Upper lobe of right lung (tissue), 1 donor: Measurements from ENCODE around the gene BCAS3. TPM values are rescaled to one million over a fixed set of nuclear protein-coding genes. Genes with fewer than 3 reads are reported as not detected.

ENCODE experiments used
- ATAC-seq: fragments of 200-7000 bp; cut with Tn5 transposase; one replicate; pipeline ENCODE4 v1.9.1; 2020; ENCODE audit warnings: mild to moderate bottlenecking, moderate library complexity
- DNase-seq: peaks from one replicate; pipeline ENCODE4 v3.0.0-alpha.2; 2020
- H3K27ac ChIP-seq: fragments of 200-600 bp; one replicate; pipeline ENCODE4 v1.8.0; 2022
- H3K27me3 ChIP-seq: fragments of 200-600 bp; one replicate; pipeline ENCODE4 v1.8.0; 2022; ENCODE audit warnings: mild to moderate bottlenecking
- H3K36me3 ChIP-seq: fragments of 200-600 bp; one replicate; pipeline ENCODE4 v1.8.0; 2022
- H3K4me1 ChIP-seq: fragments of 200-600 bp; one replicate; pipeline ENCODE4 v1.8.0; 2022
- H3K4me3 ChIP-seq: fragments of 200-600 bp; one replicate; pipeline ENCODE4 v1.8.0; 2022; ENCODE audit warnings: mild to moderate bottlenecking
- H3K9me3 ChIP-seq: fragments of 200-600 bp; one replicate; pipeline ENCODE4 v1.8.0; 2022
- intact Hi-C: fragments of 100-400 bp; cut with DNase I; formaldehyde crosslinking; loops from one replicate; pipeline ENCODE4 v1.11.0; 2022
- total RNA-seq: library from RNA; stranded (reverse); fragmentation: NEBNext Ultra II Directional; extraction: Animal tissue kit (Norgen Biotek cat#: 25700); gene quantifications from one replicate; pipeline ENCODE4 v1.2.1, GENCODE V29; 2021
- TF ChIP-seq, protein P1 (sequence below): fragments of 200-600 bp; IDR thresholded peaks from one replicate; pipeline ENCODE4 v1.8.0; 2022; ENCODE audit warnings: antibody characterized with exemption
- donor health status: DM: no; HTN: yes; CAD: no; lungs with severe emphysema.

Gene BCAS3
- total RNA-seq, 1 donor from 2014 or later = 23.5 TPM

DNA sequence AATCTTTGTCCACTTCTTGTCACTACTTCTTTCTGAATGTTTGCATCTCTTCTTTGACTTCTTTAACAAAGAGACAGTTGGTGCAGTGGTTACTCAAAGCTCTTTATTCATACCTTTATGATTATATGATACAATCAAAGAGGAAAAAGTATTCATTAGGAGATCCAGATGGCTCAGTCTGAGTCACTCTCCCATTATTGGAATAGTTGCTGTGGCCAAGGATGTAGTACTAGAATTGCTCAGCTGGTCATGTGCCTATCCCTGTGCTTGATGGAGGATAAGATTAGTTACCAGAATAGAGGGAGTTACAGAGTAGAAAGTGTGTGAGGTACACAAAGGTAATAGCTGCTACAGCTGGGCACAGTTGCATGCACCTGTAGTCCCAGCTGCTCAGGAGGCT lies 18.3 kb downstream of the BCAS3 start:
- H3K36me3 ChIP-seq = peaks cover 23% of the 10 kb centered on the region
- intact Hi-C loops = no loop called here
- H3K9me3 ChIP-seq = no peaks in the 10 kb centered on the region
- H3K4me1 ChIP-seq = no peaks in the 10 kb centered on the region
- ATAC-seq (no peak), DNase-seq (no peak)
- H3K27ac ChIP-seq = no peak overlapping the region
- H3K4me3 ChIP-seq = no peak overlapping the region
- no peaks in the 10 kb centered on the region for H3K27me3 ChIP-seq
- TF ChIP-seq, protein P1, sequence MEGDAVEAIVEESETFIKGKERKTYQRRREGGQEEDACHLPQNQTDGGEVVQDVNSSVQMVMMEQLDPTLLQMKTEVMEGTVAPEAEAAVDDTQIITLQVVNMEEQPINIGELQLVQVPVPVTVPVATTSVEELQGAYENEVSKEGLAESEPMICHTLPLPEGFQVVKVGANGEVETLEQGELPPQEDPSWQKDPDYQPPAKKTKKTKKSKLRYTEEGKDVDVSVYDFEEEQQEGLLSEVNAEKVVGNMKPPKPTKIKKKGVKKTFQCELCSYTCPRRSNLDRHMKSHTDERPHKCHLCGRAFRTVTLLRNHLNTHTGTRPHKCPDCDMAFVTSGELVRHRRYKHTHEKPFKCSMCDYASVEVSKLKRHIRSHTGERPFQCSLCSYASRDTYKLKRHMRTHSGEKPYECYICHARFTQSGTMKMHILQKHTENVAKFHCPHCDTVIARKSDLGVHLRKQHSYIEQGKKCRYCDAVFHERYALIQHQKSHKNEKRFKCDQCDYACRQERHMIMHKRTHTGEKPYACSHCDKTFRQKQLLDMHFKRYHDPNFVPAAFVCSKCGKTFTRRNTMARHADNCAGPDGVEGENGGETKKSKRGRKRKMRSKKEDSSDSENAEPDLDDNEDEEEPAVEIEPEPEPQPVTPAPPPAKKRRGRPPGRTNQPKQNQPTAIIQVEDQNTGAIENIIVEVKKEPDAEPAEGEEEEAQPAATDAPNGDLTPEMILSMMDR = no peak

DNA sequence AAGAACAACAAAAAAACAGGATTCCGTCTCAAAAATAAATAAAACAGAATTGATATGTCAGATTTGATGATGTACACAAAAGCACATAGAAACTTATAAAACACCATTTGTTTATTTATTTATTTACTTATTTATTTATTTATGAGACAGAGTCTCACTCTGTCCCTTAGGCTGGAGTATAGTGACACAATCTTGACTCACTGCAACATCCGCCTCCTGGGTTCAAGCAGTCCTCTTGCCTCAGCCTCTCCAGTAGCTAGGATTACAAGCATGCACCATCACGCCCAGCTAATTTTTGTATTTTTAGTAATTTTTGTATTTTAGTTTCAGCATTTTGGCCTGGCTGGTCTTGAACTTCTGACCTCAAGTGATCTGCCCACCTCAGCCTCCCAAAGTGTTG lies 21.4 kb downstream of the BCAS3 start:
- DNase-seq = no peak
- intact Hi-C loops = no loop called here
- peaks cover 9% of the 10 kb centered on the region for H3K36me3 ChIP-seq
- no peaks in the 10 kb centered on the region for H3K27me3 ChIP-seq
- no peaks in the 10 kb centered on the region for H3K4me1 ChIP-seq
- no peak for ATAC-seq
- no peak overlapping the region for H3K4me3 ChIP-seq
- TF ChIP-seq, protein P1 = no peak
- H3K9me3 ChIP-seq = no peaks in the 10 kb centered on the region
- no peak overlapping the region for H3K27ac ChIP-seq

DNA sequence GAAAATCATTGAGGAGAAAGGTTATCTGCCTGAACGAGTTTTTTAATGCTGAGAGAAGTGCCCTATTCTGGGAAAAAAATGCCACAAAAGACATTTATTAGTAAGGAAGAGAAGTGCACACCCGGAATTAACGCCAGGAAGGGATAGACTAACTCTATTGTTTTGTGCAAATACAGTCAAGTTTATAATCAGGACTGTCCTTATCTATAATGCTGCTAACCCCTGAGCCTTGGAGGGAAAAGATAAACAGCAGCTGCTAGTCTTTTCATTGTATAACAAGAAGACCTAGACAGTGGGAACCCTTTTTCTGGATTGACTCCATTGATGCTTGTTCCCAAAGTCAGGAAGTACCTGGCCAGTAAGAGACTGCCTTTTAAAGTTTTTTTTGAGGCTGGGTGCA lies 26.5 kb downstream of the BCAS3 start:
- H3K27me3 ChIP-seq = no peaks in the 10 kb centered on the region
- H3K36me3 ChIP-seq = peaks cover 10% of the 10 kb centered on the region
- ATAC-seq (no peak), DNase-seq (no peak)
- intact Hi-C loops = no loop called here
- no peaks in the 10 kb centered on the region for H3K9me3 ChIP-seq
- no peak overlapping the region for H3K27ac ChIP-seq
- H3K4me3 ChIP-seq = no peak overlapping the region
- TF ChIP-seq, protein P1 = no peak
- no peaks in the 10 kb centered on the region for H3K4me1 ChIP-seq

DNA sequence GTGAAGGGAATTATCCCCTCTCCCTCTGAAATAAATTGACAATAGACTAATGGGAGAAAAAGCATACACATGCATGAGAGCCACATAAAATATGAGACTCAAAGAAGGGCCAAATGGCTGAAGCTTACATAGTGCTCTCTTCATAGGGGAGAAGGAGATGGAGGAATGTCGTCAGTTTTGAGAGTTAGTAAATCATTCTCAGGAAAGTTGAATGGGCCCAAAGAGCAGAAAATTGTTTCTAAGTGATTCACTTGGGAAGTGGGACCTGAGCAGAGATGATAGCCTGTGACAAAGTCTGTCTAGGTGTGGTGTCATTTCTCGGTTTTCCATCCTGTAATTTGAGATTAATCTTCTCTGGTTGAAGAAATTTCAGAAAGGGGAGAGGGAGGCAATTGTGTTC lies 35.0 kb downstream of the BCAS3 start:
- Histone ChIP-seq H3K4me1 (no peaks in the 10 kb centered on the region), H3K9me3 (no peaks in the 10 kb centered on the region), H3K36me3 (peaks cover 17% of the 10 kb centered on the region), H3K27me3 (no peaks in the 10 kb centered on the region), H3K4me3 (no peak overlapping the region), H3K27ac (no peak overlapping the region)
- intact Hi-C loops = no loop called here
- DNase-seq (no peak), ATAC-seq (no peak)
- TF ChIP-seq, protein P1 = no peak

DNA sequence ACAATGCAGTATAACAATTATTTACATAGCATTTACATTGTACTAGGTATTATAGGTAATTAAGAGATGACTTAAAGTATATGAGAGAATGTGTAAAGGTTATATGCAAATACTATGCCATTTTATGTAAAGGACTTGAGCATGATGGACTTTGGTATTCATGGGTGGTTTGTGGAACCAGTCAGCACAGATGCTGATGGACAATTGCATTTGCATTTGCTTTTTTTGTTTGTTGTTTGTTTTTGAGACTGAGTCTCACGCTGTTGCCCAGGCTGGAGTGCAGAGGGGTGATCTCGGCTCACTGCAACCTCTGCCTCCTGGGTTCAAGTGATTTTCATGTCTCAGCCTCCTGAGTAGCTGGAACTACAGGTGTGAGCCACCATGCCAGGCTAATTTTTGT lies 36.0 kb downstream of the BCAS3 start:
- TF ChIP-seq, protein P1 = no peak
- intact Hi-C loops = no loop called here
- no peak overlapping the region for H3K27ac ChIP-seq
- no peak for DNase-seq
- no peaks in the 10 kb centered on the region for H3K4me1 ChIP-seq
- ATAC-seq = no peak
- no peak overlapping the region for H3K4me3 ChIP-seq
- H3K9me3 ChIP-seq = no peaks in the 10 kb centered on the region
- peaks cover 12% of the 10 kb centered on the region for H3K36me3 ChIP-seq
- no peaks in the 10 kb centered on the region for H3K27me3 ChIP-seq

DNA sequence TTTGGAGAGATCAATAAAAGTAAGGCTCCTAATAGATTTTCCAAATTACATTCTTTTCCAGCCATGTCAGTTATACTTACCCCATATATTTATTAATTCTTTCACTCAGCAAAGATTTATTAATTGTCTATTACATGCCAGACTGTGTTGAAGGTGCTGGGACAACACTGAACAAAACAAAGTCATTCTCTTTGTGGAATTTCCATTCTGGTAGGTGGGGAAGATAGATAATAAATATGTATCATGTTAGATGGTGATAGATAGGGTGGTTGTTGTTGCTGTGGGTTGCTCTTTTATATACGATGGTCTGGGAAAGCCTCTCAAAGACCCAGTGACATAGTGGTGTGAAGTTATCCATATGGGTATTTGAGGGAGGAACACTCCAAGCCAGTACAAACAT lies 39.1 kb downstream of the BCAS3 start:
- H3K4me1 ChIP-seq = no peaks in the 10 kb centered on the region
- TF ChIP-seq, protein P1 = no peak
- H3K27me3 ChIP-seq = no peaks in the 10 kb centered on the region
- intact Hi-C loops = no loop called here
- no peak overlapping the region for H3K4me3 ChIP-seq
- H3K9me3 ChIP-seq = no peaks in the 10 kb centered on the region
- no peak overlapping the region for H3K27ac ChIP-seq
- DNase-seq = no peak
- no peak for ATAC-seq
- H3K36me3 ChIP-seq = no peaks in the 10 kb centered on the region
